HEK293 (cell line): ENCODE data around the gene CYP4F12.

Experiments used
- CTCF ChIA-PET: fragments of 350-600 bp; formaldehyde crosslinking; extraction: SDS; loops from one replicate; lab custom pipeline; 2021; ENCODE audit warnings: antibody characterized with exemption; lab: Yijun Ruan, JAX
- POLR2A ChIA-PET: fragments of 300-600 bp; formaldehyde crosslinking; extraction: SDS; loops from one replicate; lab custom pipeline; 2020; ENCODE audit warnings: antibody characterized with exemption, inconsistent platforms; lab: Yijun Ruan, JAX
- H3K27ac ChIP-seq: fragments of 200-500 bp; sonication (Bioruptor generic); 2 replicates; pipeline ENCODE4 v1.5.1; 2014; ENCODE audit warnings: low read depth, low read length, control low read depth, inconsistent platforms; ENCODE audit errors: extremely low read depth
- H3K36me3 ChIP-seq, 2 experiments: fragments of 200-500 bp in 1 of 2; sonication (Bioruptor generic) in 1 of 2; 1 replicate in 1 of 2; 2 replicates in 1 of 2; pipeline ENCODE4 v1.5.1; 2014 to 2017; ENCODE audit warnings: inconsistent platforms in 2 of 2, low read length in 2 of 2; ENCODE audit not compliant: control insufficient read depth in 2 of 2, insufficient read depth in 1 of 2
- H3K4me1 ChIP-seq: fragments of 200-500 bp; sonication (Bioruptor generic); 2 replicates; pipeline ENCODE4 v1.5.1; 2014; ENCODE audit warnings: mild to moderate bottlenecking, low read length, inconsistent platforms; ENCODE audit not compliant: control insufficient read depth, insufficient read depth
- H3K4me3 ChIP-seq: 2 replicates; pipeline ENCODE4 v1.5.1; 2011; ENCODE audit warnings: low read depth, mild to moderate bottlenecking, control low read depth, low read length, moderate library complexity
- H3K9me3 ChIP-seq: fragments of 200-500 bp; sonication (Bioruptor generic); 2 replicates; pipeline ENCODE4 v1.5.1; 2014; ENCODE audit warnings: low read depth, low read length, inconsistent platforms; ENCODE audit not compliant: control insufficient read depth, insufficient read depth
- ATF2 ChIP-seq: fragments of 450-650 bp; formaldehyde crosslinking; IDR thresholded peaks from 2 replicates; pipeline ENCODE4 v1.5.1; 2016; ENCODE audit warnings: missing biosample characterization, missing genetic modification characterization, low read depth
- EGR2 ChIP-seq: fragments of 450-650 bp; formaldehyde crosslinking; IDR thresholded peaks from 2 replicates; pipeline ENCODE4 v1.5.1; 2016; ENCODE audit warnings: low read depth, missing biosample characterization, missing genetic modification characterization
- KLF1 ChIP-seq: fragments of 450-650 bp; formaldehyde crosslinking; IDR thresholded peaks from 2 replicates; pipeline ENCODE4 v1.5.1; 2016; ENCODE audit warnings: missing biosample characterization, missing genetic modification characterization
- KLF9 ChIP-seq: fragments of 450-650 bp; formaldehyde crosslinking; IDR thresholded peaks from 2 replicates; pipeline ENCODE4 v1.5.1; 2016; ENCODE audit warnings: missing biosample characterization, missing genetic modification characterization, low read depth
- SETDB1 ChIP-seq: IDR thresholded peaks from one replicate; pipeline ENCODE4 v1.6.1; 2017; ENCODE audit warnings: mild to moderate bottlenecking, low read length, moderate library complexity, mixed read lengths; ENCODE audit not compliant: insufficient read length
- SP3 ChIP-seq: fragments of 450-650 bp; formaldehyde crosslinking; IDR thresholded peaks from 2 replicates; pipeline ENCODE4 v1.5.1; 2016; ENCODE audit warnings: missing biosample characterization, missing genetic modification characterization
- WT1 ChIP-seq: fragments of 450-650 bp; formaldehyde crosslinking; IDR thresholded peaks from 2 replicates; pipeline ENCODE4 v1.5.1; 2016; ENCODE audit warnings: missing biosample characterization, missing genetic modification characterization
- ZBTB44 ChIP-seq: fragments of 450-650 bp; IDR thresholded peaks from 2 replicates; pipeline ENCODE4 v1.5.1; 2018; ENCODE audit warnings: missing biosample characterization, mild to moderate bottlenecking, missing genetic modification characterization
- ZBTB48 ChIP-seq: fragments of 450-650 bp; formaldehyde crosslinking; IDR thresholded peaks from 2 replicates; pipeline ENCODE4 v1.5.1; 2016; ENCODE audit warnings: missing biosample characterization, missing genetic modification characterization
- ZNF169 ChIP-seq: fragments of 450-650 bp; formaldehyde crosslinking; IDR thresholded peaks from 2 replicates; pipeline ENCODE4 v1.5.1; 2016; ENCODE audit warnings: missing biosample characterization, missing genetic modification characterization
- ZNF184 ChIP-seq: fragments of 450-650 bp; IDR thresholded peaks from 2 replicates; pipeline ENCODE4 v1.5.1; 2018; ENCODE audit warnings: missing biosample characterization, mild to moderate bottlenecking, missing genetic modification characterization
- ZNF324 ChIP-seq: fragments of 450-650 bp; formaldehyde crosslinking; IDR thresholded peaks from 2 replicates; pipeline ENCODE4 v1.5.1; 2016; ENCODE audit warnings: missing biosample characterization, missing genetic modification characterization
- ZNF335 ChIP-seq: fragments of 450-650 bp; formaldehyde crosslinking; conservative IDR thresholded peaks from 2 replicates; pipeline ENCODE4 v1.5.1; 2016; ENCODE audit warnings: missing biosample characterization, missing genetic modification characterization
- ZNF350 ChIP-seq: fragments of 450-650 bp; formaldehyde crosslinking; IDR thresholded peaks from 2 replicates; pipeline ENCODE4 v1.5.0; 2017; ENCODE audit warnings: missing biosample characterization, mild to moderate bottlenecking, missing genetic modification characterization
- ZNF488 ChIP-seq: fragments of 450-650 bp; formaldehyde crosslinking; IDR thresholded peaks from 2 replicates; pipeline ENCODE4 v1.5.1; 2016; ENCODE audit warnings: missing biosample characterization, missing genetic modification characterization
- ZNF555 ChIP-seq: fragments of 450-650 bp; formaldehyde crosslinking; conservative IDR thresholded peaks from 2 replicates; pipeline ENCODE4 v1.5.1; 2017; ENCODE audit warnings: missing biosample characterization, mild to moderate bottlenecking, missing genetic modification characterization, inconsistent platforms
- ZNF580 ChIP-seq: fragments of 450-650 bp; formaldehyde crosslinking; IDR thresholded peaks from 2 replicates; pipeline ENCODE4 v1.5.1; 2016; ENCODE audit warnings: missing biosample characterization, missing genetic modification characterization
- ZNF707 ChIP-seq: fragments of 450-650 bp; formaldehyde crosslinking; IDR thresholded peaks from 2 replicates; pipeline ENCODE4 v1.5.1; 2016; ENCODE audit warnings: missing biosample characterization, missing genetic modification characterization
- ZNF777 ChIP-seq: fragments of 450-650 bp; formaldehyde crosslinking; IDR thresholded peaks from 2 replicates; pipeline ENCODE4 v1.5.1; 2017; ENCODE audit warnings: missing biosample characterization, missing genetic modification characterization, borderline replicate concordance

The CYP4F12 gene

GRCh38 chr19:15732388-15732787 lies 59.5 kb downstream of the CYP4F12 start (continued):
- TF ChIP-seq ZNF169: no peak
- no peak for TF ChIP-seq ZBTB44 (tag by site-specific recombination)
- no peak for TF ChIP-seq KLF1 (tag by site-specific recombination)
- no peak for TF ChIP-seq WT1 (tag by site-specific recombination)
- no peak for TF ChIP-seq EGR2
- TF ChIP-seq, all 188 proteins: peak for 0

GRCh38 chr19:15733895-15734294 lies 61.0 kb downstream of the CYP4F12 start:
- H3K27ac ChIP-seq: no peak overlapping the region
- TF ChIP-seq ZNF335 (tag by site-specific recombination) (no peak), ZNF707 (tag by site-specific recombination) (no peak), ZNF324 (tag by site-specific recombination) (no peak), ZBTB48 (no peak), ZNF488 (no peak), ZNF350 (tag by site-specific recombination) (no peak), ZNF777 (tag by site-specific recombination) (no peak), ZNF184 (tag by site-specific recombination) (no peak), ZNF555 (tag by site-specific recombination) (no peak)
- H3K9me3 ChIP-seq: no peaks in the 10 kb centered on the region
- H3K36me3 ChIP-seq: no peaks in the 10 kb centered on the region
- no peaks in the 10 kb centered on the region for H3K4me1 ChIP-seq
- POLR2A ChIA-PET: no interaction called here
- CTCF ChIA-PET: no interaction called here
- no peak overlapping the region for H3K4me3 ChIP-seq

GRCh38 chr19:15737722-15738121 lies 64.8 kb downstream of the CYP4F12 start, which contains the start of gene OR10H3:
Gene OR10H3, plus strand, starts transcription at chr19:15737985. Its CDS starts 3,408 bp downstream, at chr19:15741393.
- POLR2A ChIA-PET: no interaction called here
- Histone ChIP-seq H3K4me1 (no peaks in the 10 kb centered on the region), H3K4me3 (no peak within 1 kb of the TSS), H3K27ac (no peak within 1 kb of the TSS), H3K36me3 (no peaks in the 10 kb centered on the region), H3K9me3 (no peaks in the 10 kb centered on the region)
- TF ChIP-seq ZNF580 (tag by site-specific recombination) (no peak), ATF2 (tag by site-specific recombination) (0 out of 2 replicates have a peak, but pooled peaks have one; percentile 30)
- CTCF ChIA-PET: interaction anchor here (0.5 kb wide), 1 partner anchor 303 kb away, joined by 3 read pairs; no protein-coding TSS in a partner anchor

GRCh38 chr19:15740785-15741184 lies 67.9 kb downstream of the CYP4F12 start:
- ChIA-PET POLR2A (no interaction called here), CTCF (no interaction called here)
- Histone ChIP-seq H3K36me3 (no peaks in the 10 kb centered on the region), H3K9me3 (no peaks in the 10 kb centered on the region), H3K4me3 (no peak overlapping the region), H3K27ac (no peak overlapping the region), H3K4me1 (no peaks in the 10 kb centered on the region)
- TF ChIP-seq SETDB1 (peak; percentile 26), KLF9 (tag by site-specific recombination) (no peak), SP3 (no peak)
